Neural cell (in vitro differentiated cells): ENCODE data around the gene CTNNBL1. TPM values are rescaled to one million over a fixed set of nuclear protein-coding genes. Genes with fewer than 3 reads are reported as not detected.

Experiments used
- H2AFZ ChIP-seq: fragments of 200-600, 300-800 bp; sonication (generic), shearing (Covaris generic); 2 replicates; pipeline ENCODE4 v1.6.0; 2014; ENCODE audit warnings: low read depth, mild to moderate bottlenecking, antibody characterized with exemption, low read length, moderate library complexity
- H3F3A ChIP-seq: fragments of 200-600 bp; shearing (Covaris generic); 2 replicates; pipeline ENCODE4 v1.6.1; 2016; ENCODE audit warnings: mild to moderate bottlenecking, moderate library complexity, mixed read lengths, antibody characterized with exemption, low read length; ENCODE audit not compliant: insufficient read depth, poor library complexity, severe bottlenecking
- H3K27ac ChIP-seq: fragments of 200-600, 300-800 bp; sonication (generic), shearing (Covaris generic); 2 replicates; pipeline ENCODE4 v1.5.1; 2014; ENCODE audit warnings: mild to moderate bottlenecking, low read length, moderate library complexity
- H3K27me3 ChIP-seq: fragments of 300-800, 200-600 bp; sonication (generic), shearing (Covaris generic); 2 replicates; pipeline ENCODE4 v1.6.0; 2014; ENCODE audit warnings: mild to moderate bottlenecking, low read depth, low read length, moderate library complexity; ENCODE audit not compliant: insufficient read depth
- H3K36me3 ChIP-seq: fragments of 300-800, 200-600 bp; sonication (generic), shearing (Covaris generic); 2 replicates; pipeline ENCODE4 v1.5.1; 2014; ENCODE audit warnings: mild to moderate bottlenecking, antibody characterized with exemption, low read length, moderate library complexity; ENCODE audit not compliant: insufficient read depth
- H3K4me2 ChIP-seq: fragments of 300-800, 200-600 bp; sonication (generic), shearing (Covaris generic); 2 replicates; pipeline ENCODE4 v1.6.0; 2014; ENCODE audit warnings: mild to moderate bottlenecking, low read length
- H3K4me3 ChIP-seq: fragments of 300-800, 200-600 bp; sonication (generic), shearing (Covaris generic); 2 replicates; pipeline ENCODE4 v1.5.1; 2014; ENCODE audit warnings: mild to moderate bottlenecking, low read length, moderate library complexity
- H3K79me2 ChIP-seq: fragments of 200-600 bp; shearing (Covaris generic); replicated peaks from 2 replicates; pipeline ENCODE4 v1.6.0; 2014; ENCODE audit warnings: mild to moderate bottlenecking, low read length, moderate library complexity; ENCODE audit not compliant: insufficient read depth
- H3K9ac ChIP-seq: fragments of 300-800, 200-600 bp; sonication (generic), shearing (Covaris generic); 2 replicates; pipeline ENCODE4 v1.6.1; 2016; ENCODE audit warnings: mild to moderate bottlenecking, low read length, mixed read lengths
- H3K9me2 ChIP-seq: fragments of 200-600 bp; shearing (Covaris generic); 2 replicates; pipeline ENCODE4 v1.6.1; 2016; ENCODE audit warnings: mild to moderate bottlenecking, low read length, mixed read lengths; ENCODE audit not compliant: insufficient read depth
- H3K9me3 ChIP-seq: fragments of 200-600, 300-800 bp; sonication (generic), shearing (Covaris generic); 2 replicates; pipeline ENCODE4 v1.6.1; 2016; ENCODE audit warnings: mild to moderate bottlenecking, mixed run types, low read length, moderate library complexity, mixed read lengths
- H4K20me1 ChIP-seq: fragments of 200-600 bp; shearing (Covaris generic); 2 replicates; pipeline ENCODE4 v1.6.1; 2016; ENCODE audit warnings: mild to moderate bottlenecking, mixed run types; ENCODE audit not compliant: insufficient read depth
- EP300 ChIP-seq: fragments of 450-650 bp; conservative IDR thresholded peaks from 2 replicates; pipeline ENCODE4 v1.6.1; 2014; ENCODE audit warnings: antibody characterized with exemption, mild to moderate bottlenecking, moderate library complexity; ENCODE audit not compliant: poor library complexity, severe bottlenecking
- EZH2 ChIP-seq: fragments of 200-600, 300-800 bp; shearing (Covaris generic), sonication (generic); IDR thresholded peaks from 2 replicates; pipeline ENCODE4 v1.6.1; 2014; ENCODE audit warnings: antibody characterized with exemption, low read length, borderline replicate concordance, mild to moderate bottlenecking; ENCODE audit not compliant: insufficient read depth, poor library complexity, severe bottlenecking
- POLR2AphosphoS5 ChIP-seq: IDR thresholded peaks from 2 replicates; pipeline ENCODE4 v1.6.1; 2012
- RAD21 ChIP-seq: fragments of 450-650 bp; conservative IDR thresholded peaks from 2 replicates; pipeline ENCODE4 v1.6.1; 2014; ENCODE audit warnings: antibody characterized with exemption, mild to moderate bottlenecking, moderate library complexity
- SMC3 ChIP-seq: fragments of 450-650 bp; conservative IDR thresholded peaks from 2 replicates; pipeline ENCODE4 v1.6.1; 2014; ENCODE audit warnings: antibody characterized with exemption, mild to moderate bottlenecking, moderate library complexity; ENCODE audit not compliant: poor library complexity
- TAF1 ChIP-seq: IDR thresholded peaks from 2 replicates; pipeline ENCODE4 v1.6.1; 2012; ENCODE audit warnings: low read depth
- polyA plus RNA-seq: library from polyadenylated mRNA; depleted of rRNA; stranded (reverse); fragments of >200 nt; gene quantifications from 2 replicates; pipeline ENCODE4 v1.2.3, GENCODE V29; 2014
- TF ChIP-seq, protein P1 (sequence below): fragments of 450-650 bp; IDR thresholded peaks from 2 replicates; pipeline ENCODE4 v1.5.1; 2014; ENCODE audit warnings: antibody characterized with exemption, mild to moderate bottlenecking, moderate library complexity; ENCODE audit not compliant: poor library complexity, severe bottlenecking
- TF ChIP-seq, protein P2 (sequence below): IDR thresholded peaks from 2 replicates; pipeline ENCODE4 v1.6.1; 2012; ENCODE audit warnings: borderline replicate concordance

The CTNNBL1 gene
- polyA plus RNA-seq, 1 donor from 2014 or later = 32.6 TPM

DNA sequence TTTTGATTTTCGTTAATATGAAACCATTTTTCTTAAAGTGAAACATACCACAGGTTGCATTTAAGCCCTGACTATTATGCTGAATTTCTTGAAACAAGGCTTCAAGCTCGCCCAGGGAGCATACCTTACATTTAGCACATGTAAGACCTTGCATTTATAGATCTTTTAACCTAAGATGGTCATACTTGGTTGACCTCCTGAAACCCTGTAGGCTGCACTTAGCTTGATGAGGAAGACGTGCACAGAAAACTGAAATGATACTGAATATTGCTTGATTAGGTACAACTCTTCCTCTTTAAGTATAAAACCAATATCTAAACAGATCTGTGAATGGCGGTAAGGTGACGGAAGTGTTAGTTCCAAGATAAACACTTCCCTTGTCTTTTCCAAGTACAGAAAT lies 82.2 kb downstream of the CTNNBL1 start:
- Histone ChIP-seq H3K9me3 (no peaks in the 10 kb centered on the region), H3K4me2 (no peak overlapping the region), H2AFZ (no peak overlapping the region), H3K79me2 (no peaks in the 10 kb centered on the region), H3K36me3 (no peaks in the 10 kb centered on the region), H3F3A (no peaks in the 10 kb centered on the region), H3K27me3 (no peaks in the 10 kb centered on the region), H3K27ac (no peak overlapping the region), H3K9ac (no peak overlapping the region), H3K9me2 (no peaks in the 10 kb centered on the region), H3K4me3 (no peak overlapping the region), H4K20me1 (no peaks in the 10 kb centered on the region)
- TF ChIP-seq, protein P1, sequence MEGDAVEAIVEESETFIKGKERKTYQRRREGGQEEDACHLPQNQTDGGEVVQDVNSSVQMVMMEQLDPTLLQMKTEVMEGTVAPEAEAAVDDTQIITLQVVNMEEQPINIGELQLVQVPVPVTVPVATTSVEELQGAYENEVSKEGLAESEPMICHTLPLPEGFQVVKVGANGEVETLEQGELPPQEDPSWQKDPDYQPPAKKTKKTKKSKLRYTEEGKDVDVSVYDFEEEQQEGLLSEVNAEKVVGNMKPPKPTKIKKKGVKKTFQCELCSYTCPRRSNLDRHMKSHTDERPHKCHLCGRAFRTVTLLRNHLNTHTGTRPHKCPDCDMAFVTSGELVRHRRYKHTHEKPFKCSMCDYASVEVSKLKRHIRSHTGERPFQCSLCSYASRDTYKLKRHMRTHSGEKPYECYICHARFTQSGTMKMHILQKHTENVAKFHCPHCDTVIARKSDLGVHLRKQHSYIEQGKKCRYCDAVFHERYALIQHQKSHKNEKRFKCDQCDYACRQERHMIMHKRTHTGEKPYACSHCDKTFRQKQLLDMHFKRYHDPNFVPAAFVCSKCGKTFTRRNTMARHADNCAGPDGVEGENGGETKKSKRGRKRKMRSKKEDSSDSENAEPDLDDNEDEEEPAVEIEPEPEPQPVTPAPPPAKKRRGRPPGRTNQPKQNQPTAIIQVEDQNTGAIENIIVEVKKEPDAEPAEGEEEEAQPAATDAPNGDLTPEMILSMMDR = no peak
- TF ChIP-seq TAF1 (no peak), SMC3 (no peak), EP300 (no peak), EZH2 (no peak)

- no peak overlapping the region for H3K4me3 ChIP-seq
- H3K27ac ChIP-seq = no peak overlapping the region
Observed at GRCh38 chr20:37776526-37776925, 82.7 kb downstream of the CTNNBL1 start.

More at GRCh38 chr20:37776526-37776925, 82.7 kb downstream of the CTNNBL1 start:
- Histone ChIP-seq H3K9me3 (no peaks in the 10 kb centered on the region), H4K20me1 (no peaks in the 10 kb centered on the region), H3K4me2 (no peak overlapping the region), H2AFZ (no peak overlapping the region), H3K36me3 (no peaks in the 10 kb centered on the region), H3F3A (no peaks in the 10 kb centered on the region), H3K27me3 (no peaks in the 10 kb centered on the region), H3K9me2 (no peaks in the 10 kb centered on the region), H3K79me2 (no peaks in the 10 kb centered on the region), H3K9ac (no peak overlapping the region)
- TF ChIP-seq EZH2 (no peak), RAD21 (no peak), TAF1 (no peak), POLR2AphosphoS5 (no peak), SMC3 (no peak)
- TF ChIP-seq, protein P2, sequence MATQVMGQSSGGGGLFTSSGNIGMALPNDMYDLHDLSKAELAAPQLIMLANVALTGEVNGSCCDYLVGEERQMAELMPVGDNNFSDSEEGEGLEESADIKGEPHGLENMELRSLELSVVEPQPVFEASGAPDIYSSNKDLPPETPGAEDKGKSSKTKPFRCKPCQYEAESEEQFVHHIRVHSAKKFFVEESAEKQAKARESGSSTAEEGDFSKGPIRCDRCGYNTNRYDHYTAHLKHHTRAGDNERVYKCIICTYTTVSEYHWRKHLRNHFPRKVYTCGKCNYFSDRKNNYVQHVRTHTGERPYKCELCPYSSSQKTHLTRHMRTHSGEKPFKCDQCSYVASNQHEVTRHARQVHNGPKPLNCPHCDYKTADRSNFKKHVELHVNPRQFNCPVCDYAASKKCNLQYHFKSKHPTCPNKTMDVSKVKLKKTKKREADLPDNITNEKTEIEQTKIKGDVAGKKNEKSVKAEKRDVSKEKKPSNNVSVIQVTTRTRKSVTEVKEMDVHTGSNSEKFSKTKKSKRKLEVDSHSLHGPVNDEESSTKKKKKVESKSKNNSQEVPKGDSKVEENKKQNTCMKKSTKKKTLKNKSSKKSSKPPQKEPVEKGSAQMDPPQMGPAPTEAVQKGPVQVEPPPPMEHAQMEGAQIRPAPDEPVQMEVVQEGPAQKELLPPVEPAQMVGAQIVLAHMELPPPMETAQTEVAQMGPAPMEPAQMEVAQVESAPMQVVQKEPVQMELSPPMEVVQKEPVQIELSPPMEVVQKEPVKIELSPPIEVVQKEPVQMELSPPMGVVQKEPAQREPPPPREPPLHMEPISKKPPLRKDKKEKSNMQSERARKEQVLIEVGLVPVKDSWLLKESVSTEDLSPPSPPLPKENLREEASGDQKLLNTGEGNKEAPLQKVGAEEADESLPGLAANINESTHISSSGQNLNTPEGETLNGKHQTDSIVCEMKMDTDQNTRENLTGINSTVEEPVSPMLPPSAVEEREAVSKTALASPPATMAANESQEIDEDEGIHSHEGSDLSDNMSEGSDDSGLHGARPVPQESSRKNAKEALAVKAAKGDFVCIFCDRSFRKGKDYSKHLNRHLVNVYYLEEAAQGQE = no peak
